Endothelial cell of umbilical vein (primary cell): Measurements from ENCODE around the gene CPED1. TPM values are rescaled to one million over a fixed set of nuclear protein-coding genes. Genes with fewer than 3 reads are reported as not detected.

Experiments
- BruUV-seq: library from RNA; stranded (reverse); fragments of 400-500 nt; replicated peaks from 2 replicates; lab custom pipeline; 2021; lab: Mats Ljungman, UMichigan
- CTCF ChIA-PET: fragments of 300-600, 350-600 bp; sonication (Branson Sonifier 250); formaldehyde crosslinking; loops from one replicate; lab custom pipeline; 2021; ENCODE audit warnings: antibody characterized with exemption, inconsistent platforms; lab: Charles Lee
- POLR2A ChIA-PET: fragments of 300-600, 350-600 bp; sonication (Branson Sonifier 250); formaldehyde crosslinking; loops from one replicate; lab custom pipeline; 2021; ENCODE audit warnings: antibody characterized with exemption, inconsistent platforms; lab: Charles Lee
- DNase-seq: peaks from one replicate; pipeline ENCODE4 v3.0.0-alpha.2; 2011; ENCODE audit warnings: low read depth, low spot score
- FAIRE-seq: peaks from 2 replicates; lab custom pipeline; 2011; peaks lifted over from hg19 to GRCh38; lab: Jason Lieb, UNC
- H2AFZ ChIP-seq: 2 replicates; pipeline ENCODE4 v1.6.0; 2012; ENCODE audit warnings: low read depth, low read length, control low read depth, inconsistent platforms
- H3K27ac ChIP-seq: 2 replicates; pipeline ENCODE4 v1.5.1; 2011; ENCODE audit warnings: low read depth, mild to moderate bottlenecking, control low read depth, low read length, moderate library complexity; ENCODE audit not compliant: insufficient read depth
- H3K27me3 ChIP-seq, 2 experiments: 2 replicates each; pipeline versions ENCODE4 v1.6.0 to v1.6.1; 2011; ENCODE audit warnings: low read length in 2 of 2, mixed read lengths in 1 of 2; ENCODE audit not compliant: control insufficient read depth in 2 of 2, insufficient read depth in 2 of 2
- H3K36me3 ChIP-seq, 2 experiments: 2 replicates in 1 of 2; 3 replicates in 1 of 2; pipeline ENCODE4 v1.5.1; 2011; ENCODE audit warnings: low read length in 2 of 2, mild to moderate bottlenecking in 1 of 2, moderate library complexity in 1 of 2; ENCODE audit not compliant: control insufficient read depth in 2 of 2, insufficient read depth in 2 of 2; ENCODE audit errors: extremely low read depth in 1 of 2
- H3K4me1 ChIP-seq: 3 replicates; pipeline ENCODE4 v1.5.1; 2011; ENCODE audit warnings: mild to moderate bottlenecking, low read length; ENCODE audit not compliant: control insufficient read depth, insufficient read depth; ENCODE audit errors: extremely low read depth
- H3K4me2 ChIP-seq: 2 replicates; pipeline ENCODE4 v1.6.1; 2011; ENCODE audit warnings: low read length, control low read depth, mixed read lengths; ENCODE audit not compliant: insufficient read depth
- H3K4me3 ChIP-seq, 3 experiments: fragments of 200-600 bp in 1 of 3; sonication (generic), shearing (Covaris generic) in 1 of 3; replicated peaks in 1 of 3; 2 replicates each; pipeline ENCODE4 v1.5.1; 2011 to 2016; ENCODE audit warnings: control low read depth in 3 of 3, low read length in 3 of 3, mild to moderate bottlenecking in 2 of 3, inconsistent platforms in 1 of 3, low read depth in 1 of 3, moderate library complexity in 1 of 3; ENCODE audit not compliant: insufficient read depth in 1 of 3
- H3K79me2 ChIP-seq: 2 replicates; pipeline ENCODE4 v1.6.0; 2012; ENCODE audit warnings: low read length, inconsistent platforms; ENCODE audit not compliant: control insufficient read depth, insufficient read depth
- H3K9ac ChIP-seq: replicated peaks from 2 replicates; pipeline ENCODE3; 2011; ENCODE audit warnings: low read length, control low read depth; ENCODE audit not compliant: insufficient read depth; ENCODE audit errors: extremely low read depth
- H3K9me1 ChIP-seq: replicated peaks from 3 replicates; pipeline ENCODE4 v1.6.0; 2011; ENCODE audit warnings: mild to moderate bottlenecking, low read length; ENCODE audit not compliant: control insufficient read depth, insufficient read depth; ENCODE audit errors: extremely low read depth
- H3K9me3 ChIP-seq: replicated peaks from 2 replicates; pipeline ENCODE4 v1.5.1; 2012; ENCODE audit warnings: low read length, inconsistent platforms; ENCODE audit not compliant: control insufficient read depth, insufficient read depth
- H4K20me1 ChIP-seq: replicated peaks from 2 replicates; pipeline ENCODE3; 2011; ENCODE audit warnings: mild to moderate bottlenecking, low read length; ENCODE audit not compliant: control insufficient read depth, insufficient read depth; ENCODE audit errors: extremely low read depth
- EZH2 ChIP-seq: IDR thresholded peaks from 2 replicates; pipeline ENCODE4 v1.6.1; 2012; ENCODE audit warnings: borderline replicate concordance, low read depth, mild to moderate bottlenecking, moderate library complexity, low read length, inconsistent platforms; ENCODE audit not compliant: severe bottlenecking
- FOS ChIP-seq: IDR thresholded peaks from 2 replicates; pipeline ENCODE4 v1.6.1; 2011; ENCODE audit warnings: mild to moderate bottlenecking, low read length, moderate library complexity, borderline replicate concordance; ENCODE audit not compliant: insufficient read depth
- GATA2 ChIP-seq: IDR thresholded peaks from 2 replicates; pipeline ENCODE4 v1.7.0; 2011; ENCODE audit warnings: low read depth, mild to moderate bottlenecking, moderate library complexity, mixed read lengths, low read length; ENCODE audit not compliant: insufficient read length, insufficient read depth
- JUN ChIP-seq: IDR thresholded peaks from 2 replicates; pipeline ENCODE4 v1.6.1; 2011; ENCODE audit warnings: borderline replicate concordance, low read depth; ENCODE audit not compliant: insufficient read length, insufficient read depth
- MAX ChIP-seq: IDR thresholded peaks from 2 replicates; pipeline ENCODE4 v1.6.1; 2011; ENCODE audit not compliant: insufficient read depth, insufficient read length
- MYC ChIP-seq: IDR thresholded peaks from one replicate; pipeline ENCODE4 v1.6.1; 2011; ENCODE audit warnings: mild to moderate bottlenecking, low read depth, low read length
- POLR2A ChIP-seq: IDR thresholded peaks from 2 replicates; pipeline ENCODE4 v1.6.1; 2012; ENCODE audit warnings: low read depth, mild to moderate bottlenecking, control low read depth, low read length
- POLR2AphosphoS5 ChIP-seq: IDR thresholded peaks from 2 replicates; pipeline ENCODE4 v1.6.1; 2012; ENCODE audit warnings: low read depth, mild to moderate bottlenecking, control low read depth, low read length, moderate library complexity; ENCODE audit not compliant: insufficient read depth
- dilution Hi-C: fragments of 300-500 bp; cut with MboI; formaldehyde crosslinking; loops from one replicate; pipeline ENCODE4 v1.15.0; 2019; ENCODE audit warnings: low sequenced_read_pairs; ENCODE audit not compliant: extremely low pct_ligation_motif_present
- intact Hi-C: fragments of 100-400 bp; cut with micrococcal nuclease; formaldehyde crosslinking; loops from one replicate; pipeline ENCODE4 v1.10.0; 2022
- polyA plus RNA-seq, 4 experiments: library from polyadenylated mRNA; depleted of rRNA in 3 of 4; stranded (reverse) in 3 of 4; unstranded in 1 of 4; fragments of >200 nt; gene quantifications; 2 replicates each; pipeline versions ENCODE4 v1.2.1 to v1.2.3, GENCODE V29; 2011 to 2012; ENCODE audit warnings: missing spikeins in 1 of 4
- total RNA-seq: library from RNA; stranded (reverse); gene quantifications from 2 replicates; pipeline ENCODE4 v1.2.3, GENCODE V29; 2021
- TF ChIP-seq, protein P1 (sequence below), 2 donors: IDR thresholded peaks; 1 replicate in 1 of 2; 2 replicates in 1 of 2; pipeline ENCODE4 v1.5.1; 2011; ENCODE audit warnings: low read length in 2 of 2, mild to moderate bottlenecking in 2 of 2, moderate library complexity in 2 of 2, control low read depth in 1 of 2, inconsistent platforms in 1 of 2, low read depth in 1 of 2; ENCODE audit not compliant: insufficient read depth in 1 of 2; ENCODE audit errors: extremely low read depth in 1 of 2

The CPED1 gene
- total and polyA plus RNA-seq, 2 donors (not counting 3 experiments of a cell fraction or from before 2014, with no cell fraction given): 0.22 to 3.0 TPM

- no peak overlapping the region for H3K9ac ChIP-seq
- no peaks in the 10 kb centered on the region for H3K36me3 ChIP-seq
- no peaks in the 10 kb centered on the region for H3K27me3 ChIP-seq
- no peaks in the 10 kb centered on the region for H4K20me1 ChIP-seq
- H3K27ac ChIP-seq: no peak overlapping the region
- H3K4me3 ChIP-seq: no peak overlapping the region
- no peaks in the 10 kb centered on the region for H3K9me3 ChIP-seq
- TF ChIP-seq POLR2A: no peak
- TF ChIP-seq GATA2: no peak
- TF ChIP-seq JUN: no peak
- TF ChIP-seq, protein P1, sequence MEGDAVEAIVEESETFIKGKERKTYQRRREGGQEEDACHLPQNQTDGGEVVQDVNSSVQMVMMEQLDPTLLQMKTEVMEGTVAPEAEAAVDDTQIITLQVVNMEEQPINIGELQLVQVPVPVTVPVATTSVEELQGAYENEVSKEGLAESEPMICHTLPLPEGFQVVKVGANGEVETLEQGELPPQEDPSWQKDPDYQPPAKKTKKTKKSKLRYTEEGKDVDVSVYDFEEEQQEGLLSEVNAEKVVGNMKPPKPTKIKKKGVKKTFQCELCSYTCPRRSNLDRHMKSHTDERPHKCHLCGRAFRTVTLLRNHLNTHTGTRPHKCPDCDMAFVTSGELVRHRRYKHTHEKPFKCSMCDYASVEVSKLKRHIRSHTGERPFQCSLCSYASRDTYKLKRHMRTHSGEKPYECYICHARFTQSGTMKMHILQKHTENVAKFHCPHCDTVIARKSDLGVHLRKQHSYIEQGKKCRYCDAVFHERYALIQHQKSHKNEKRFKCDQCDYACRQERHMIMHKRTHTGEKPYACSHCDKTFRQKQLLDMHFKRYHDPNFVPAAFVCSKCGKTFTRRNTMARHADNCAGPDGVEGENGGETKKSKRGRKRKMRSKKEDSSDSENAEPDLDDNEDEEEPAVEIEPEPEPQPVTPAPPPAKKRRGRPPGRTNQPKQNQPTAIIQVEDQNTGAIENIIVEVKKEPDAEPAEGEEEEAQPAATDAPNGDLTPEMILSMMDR (IDR thresholded peaks at IDR 0.05; ENCODE audit: extremely low read depth in 1 of 2, insufficient read depth in 1 of 2, low read depth in 1 of 2, low read length in 2 of 2): no peak
- no peaks in the 10 kb centered on the region for H3K4me1 ChIP-seq
- DNase-seq (no peak), FAIRE-seq (no peak)
- BruUV-seq: no TSS peak
- dilution Hi-C loops: no loop called here
- no peak overlapping the region for H2AFZ ChIP-seq
- H3K4me2 ChIP-seq: no peak overlapping the region
- no peaks in the 10 kb centered on the region for H3K9me1 ChIP-seq
- intact Hi-C loops: no loop called here
- no peaks in the 10 kb centered on the region for H3K79me2 ChIP-seq
- ChIA-PET CTCF (no interaction called here), POLR2A (no interaction called here)
These were observed 310.3 kb downstream of the CPED1 start for GRCh38 chr7:121298831-121299239.

DNA sequence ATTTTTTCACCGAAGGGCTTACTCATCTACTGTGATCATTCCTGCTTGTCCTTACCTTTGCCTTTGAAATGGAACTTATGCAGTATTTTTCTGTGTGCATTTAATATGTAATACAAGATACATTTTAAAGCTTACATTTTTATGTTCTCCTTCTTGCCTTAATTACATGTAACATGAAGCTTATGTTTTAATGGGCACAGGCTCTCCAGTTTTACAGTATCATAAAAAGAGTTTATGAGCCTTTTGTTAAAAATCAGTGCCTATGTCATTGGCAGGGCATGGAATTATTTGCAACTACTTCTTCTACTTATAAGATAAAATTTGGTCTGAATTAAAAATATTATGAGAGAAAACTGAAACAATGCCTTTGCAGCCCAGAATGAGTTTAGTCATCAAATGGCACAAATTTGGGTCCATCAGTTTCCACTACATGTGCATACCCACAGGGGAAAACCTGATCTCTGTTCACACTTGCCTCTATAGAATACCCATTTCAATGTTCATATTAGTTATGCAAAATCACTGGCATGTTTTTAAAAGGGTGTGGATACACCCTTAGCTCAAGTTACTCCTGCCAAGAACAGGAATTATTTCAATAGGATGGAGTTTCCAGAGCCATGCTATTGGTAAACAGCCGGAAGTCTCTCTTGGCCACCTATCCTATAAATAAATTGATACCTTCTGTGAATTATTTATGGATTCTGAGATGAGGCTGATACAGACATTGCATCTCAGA, 312.3 kb downstream of the CPED1 start:
- POLR2A ChIA-PET: no interaction called here
- CTCF ChIA-PET: no interaction called here
- FAIRE-seq: no peak

More for the DNA sequence above, 312.3 kb downstream of the CPED1 start:
- Histone ChIP-seq H4K20me1 (no peaks in the 10 kb centered on the region), H3K79me2 (no peaks in the 10 kb centered on the region), H3K4me3 (no peak overlapping the region), H3K27me3 (no peaks in the 10 kb centered on the region), H3K4me2 (no peak overlapping the region), H3K9me1 (no peaks in the 10 kb centered on the region), H3K36me3 (no peaks in the 10 kb centered on the region), H2AFZ (no peak overlapping the region), H3K4me1 (no peaks in the 10 kb centered on the region), H3K9me3 (no peaks in the 10 kb centered on the region), H3K27ac (no peak overlapping the region), H3K9ac (no peak overlapping the region)
- dilution Hi-C loops (no loop called here), intact Hi-C loops (no loop called here)
- TF ChIP-seq FOS (no peak), POLR2A (no peak), POLR2AphosphoS5 (no peak), MYC (no peak), MAX (no peak), JUN (no peak), GATA2 (no peak), EZH2 (no peak)
- TF ChIP-seq, protein P1 (IDR thresholded peaks at IDR 0.05; ENCODE audit: extremely low read depth in 1 of 2, insufficient read depth in 1 of 2, low read depth in 1 of 2, low read length in 2 of 2): no peak
- no peak for DNase-seq
- BruUV-seq: no TSS peak
